HG03060 (cell line): Measurements from ENCODE around the gene NRXN2.

ENCODE experiments used
- ATAC-seq: cut with Tn5 transposase; IDR thresholded peaks from one replicate; pipeline ENCODE4 v1.9.1; 2021; ENCODE audit warnings: low read depth, moderate number of reproducible peaks; ENCODE audit not compliant: unreplicated experiment

NRXN2 gene

GRCh38 chr11:64759722-64760719, 37.0 kb upstream of the NRXN2 start, which contains the start of gene PYGM:
TSS of gene PYGM (minus strand) at chr11:64759974. CDS start at chr11:64759898, 76 bp downstream.
- ATAC-seq, result no peak

GRCh38 chr11:64759131-64759721, 36.2 kb upstream of the NRXN2 start:
- ATAC-seq, result no peak

- ATAC-seq, result no peak
These were observed 35.5 kb upstream of the NRXN2 start for GRCh38 chr11:64758330-64759079.

- no peak for ATAC-seq
These were observed 34.7 kb upstream of the NRXN2 start for GRCh38 chr11:64757549-64758329.

GRCh38 chr11:64755681-64756361, 32.8 kb upstream of the NRXN2 start:
- no peak for ATAC-seq

- no peak for ATAC-seq
These were observed 32.1 kb upstream of the NRXN2 start for GRCh38 chr11:64754919-64755662.

- ATAC-seq, result no peak
These were observed 31.3 kb upstream of the NRXN2 start for GRCh38 chr11:64754124-64754918.

GRCh38 chr11:64753380-64754123, 30.6 kb upstream of the NRXN2 start:
- no peak for ATAC-seq

GRCh38 chr11:64753019-64753379, 30.0 kb upstream of the NRXN2 start:
- ATAC-seq, result no peak

GRCh38 chr11:64752175-64752970, 29.4 kb upstream of the NRXN2 start:
- ATAC-seq, result no peak

GRCh38 chr11:64751580-64751979, 28.6 kb upstream of the NRXN2 start:
- no peak for ATAC-seq

GRCh38 chr11:64751136-64751535, 28.1 kb upstream of the NRXN2 start:
- ATAC-seq, result no peak

GRCh38 chr11:64750361-64751054, 27.5 kb upstream of the NRXN2 start:
- no peak for ATAC-seq

- ATAC-seq, result no peak
These were observed 25.1 kb upstream of the NRXN2 start for GRCh38 chr11:64747961-64748665.

GRCh38 chr11:64746486-64746885, 23.5 kb upstream of the NRXN2 start:
- no peak for ATAC-seq
